HEK293T (cell line): ENCODE measurements around the gene UVSSA.
"Not testable (repeated sequence)": the region's sequence is repeated elsewhere in the genome, so short reads cannot be mapped to it uniquely, and the experiment has no call there.

Source experiments
- ARNT ChIP-seq: fragments of 450-650 bp; IDR thresholded peaks from 2 replicates; pipeline ENCODE4 v1.6.1; 2017; ENCODE audit warnings: mild to moderate bottlenecking
- FOXK2 ChIP-seq: fragments of 450-650 bp; IDR thresholded peaks from 2 replicates; pipeline ENCODE4 v1.6.1; 2016; ENCODE audit warnings: mild to moderate bottlenecking
- FOXM1 ChIP-seq: fragments of 450-650 bp; IDR thresholded peaks from 2 replicates; pipeline ENCODE4 v1.6.1; 2017; ENCODE audit warnings: mild to moderate bottlenecking, borderline replicate concordance
- SP1 ChIP-seq: fragments of 450-650 bp; IDR thresholded peaks from 2 replicates; pipeline ENCODE4 v1.6.1; 2017
- SUZ12 ChIP-seq: fragments of 450-650 bp; IDR thresholded peaks from 2 replicates; pipeline ENCODE4 v1.6.1; 2016; ENCODE audit warnings: mild to moderate bottlenecking

DNA sequence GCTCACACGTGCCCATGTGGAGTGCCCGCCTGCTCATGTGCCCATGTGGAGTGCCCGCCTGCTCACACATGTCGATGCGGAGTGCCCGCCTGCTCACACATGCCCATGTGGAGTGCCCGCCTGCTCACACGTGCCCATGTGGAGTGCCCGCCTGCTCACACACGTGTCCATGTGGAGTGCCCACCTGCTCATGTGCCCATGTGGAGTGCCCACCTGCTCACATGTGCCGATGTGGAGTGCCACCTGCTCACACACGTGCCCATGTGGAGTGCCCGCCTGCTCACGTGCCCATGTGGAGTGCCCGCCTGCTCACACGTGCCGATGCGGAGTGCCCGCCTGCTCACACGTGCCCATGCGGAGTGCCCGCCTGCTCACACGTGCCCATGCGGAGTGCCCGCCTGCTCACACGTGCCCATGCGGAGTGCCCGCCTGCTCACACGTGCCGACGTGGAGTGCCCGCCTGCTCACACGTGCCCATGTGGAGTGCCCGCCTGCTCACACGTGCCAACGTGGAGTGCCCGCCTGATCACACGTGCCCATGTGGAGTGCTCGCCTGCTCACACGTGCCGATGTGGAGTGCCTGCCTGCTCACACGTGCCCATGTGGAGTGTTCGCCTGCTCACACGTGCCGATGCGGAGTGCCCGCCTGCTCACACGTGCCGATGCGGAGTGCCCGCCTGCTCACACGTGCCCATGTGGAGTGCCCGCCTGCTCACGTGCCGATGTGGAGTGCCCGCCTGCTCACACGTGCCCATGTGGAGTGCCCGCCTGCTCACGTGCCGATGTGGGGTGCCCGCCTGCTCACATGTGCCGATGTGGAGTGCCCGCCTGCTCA is 47.8 kb downstream of the UVSSA start:
- not testable (repeated sequence) for TF ChIP-seq ARNT, SP1, FOXM1, SUZ12, FOXK2
